ENCODE data around the gene ANKRD62. TPM values are rescaled to one million over a fixed set of nuclear protein-coding genes. Genes with fewer than 3 reads are reported as not detected.

Gene ANKRD62
- total RNA-seq (2014; rRNA removed; shearing (Covaris generic)): not detected in 2 replicates

GRCh38 chr18:12093520-12094257 lies at the start of gene ANKRD62:
Gene ANKRD62 (plus strand): TSS chr18:12093843. CDS start chr18:12094018, 175 bp downstream.
- no peak for DNase-seq (ENCODE audit: low read depth)

DNA sequence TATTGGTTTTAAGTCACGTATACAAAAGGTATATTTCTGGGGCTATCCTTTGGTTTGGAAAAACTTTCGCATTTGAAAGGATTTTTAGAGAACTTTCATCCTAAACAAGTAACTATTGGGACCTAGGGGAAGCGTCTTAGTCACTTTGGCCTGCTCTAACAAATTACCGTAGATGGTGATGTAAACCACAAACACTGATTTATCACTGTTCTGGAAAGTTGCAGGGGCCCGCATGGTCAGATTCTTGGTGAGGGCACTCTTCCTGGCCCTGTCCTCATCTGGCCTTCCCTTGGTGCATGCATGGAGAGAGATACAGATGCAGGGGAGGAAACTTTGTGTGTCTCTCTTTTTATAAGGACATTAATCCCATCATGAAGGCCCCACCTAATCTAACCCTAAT lies 49.1 kb upstream of the ANKRD62 start:
- DNase-seq (ENCODE audit: low read depth): peak; percentile 68

- no peak for DNase-seq (ENCODE audit: low read depth)
Observed at GRCh38 chr18:12046046-12046750, 47.4 kb upstream of the ANKRD62 start.

GRCh38 chr18:12046751-12047335 lies 46.8 kb upstream of the ANKRD62 start:
- peak; percentile 12 for DNase-seq (ENCODE audit: low read depth)

DNA sequence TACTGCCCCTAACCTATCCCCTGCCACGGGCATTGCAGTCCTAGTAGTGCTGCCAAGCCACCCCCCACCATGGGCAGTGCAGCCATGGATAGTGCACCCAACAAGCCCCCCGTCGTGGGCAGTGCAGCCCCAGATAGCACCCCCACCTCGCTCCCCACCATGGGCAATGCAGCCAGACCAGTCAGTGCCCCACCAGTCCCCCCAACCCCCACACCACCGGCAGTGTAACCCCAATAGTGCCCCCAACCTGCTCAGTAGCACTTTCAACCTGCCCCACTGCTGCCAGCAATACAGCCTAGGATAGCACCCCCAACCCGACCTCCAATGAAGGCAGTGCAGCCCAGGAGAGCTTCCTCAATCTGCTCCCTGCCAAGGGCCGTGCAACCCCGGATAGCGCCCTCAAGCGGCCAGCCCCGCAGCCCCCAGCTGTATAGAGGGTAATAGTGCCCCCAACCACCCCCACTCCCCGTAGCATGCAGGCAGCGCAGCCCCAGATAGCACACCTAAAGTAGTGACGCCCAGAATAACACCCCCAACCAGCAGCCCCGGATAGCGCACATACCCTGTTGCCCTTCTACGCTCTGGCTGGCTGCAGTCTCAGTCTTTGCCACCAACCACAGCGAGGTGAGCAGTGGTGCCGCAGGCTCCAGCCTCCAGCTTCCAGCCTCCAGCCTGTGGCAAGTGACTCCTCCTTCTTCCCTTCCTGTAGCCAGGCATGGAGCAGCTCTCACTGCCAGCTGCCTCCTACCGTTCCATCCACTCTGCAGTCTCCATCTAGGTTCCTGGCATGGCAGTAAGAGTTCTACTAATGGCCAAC lies 45.4 kb upstream of the ANKRD62 start:
- no peak for DNase-seq (ENCODE audit: low read depth)

DNA sequence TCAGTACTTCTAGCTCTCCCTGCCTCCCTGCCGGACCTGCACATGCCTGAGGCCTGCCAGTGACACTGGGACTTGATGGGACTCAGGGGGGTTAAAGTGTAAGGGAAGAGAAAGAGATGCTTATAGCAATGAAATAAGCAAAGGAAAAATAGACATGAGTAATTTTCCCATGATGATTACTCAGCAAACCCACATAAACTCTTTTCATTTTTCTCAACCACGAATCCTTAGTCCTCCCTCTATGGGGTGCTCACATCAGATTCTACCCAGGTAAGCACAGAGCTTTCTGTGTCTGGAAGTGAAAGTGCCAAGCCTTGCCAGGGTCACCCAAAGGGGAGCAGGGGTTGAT lies 44.8 kb upstream of the ANKRD62 start:
- DNase-seq (ENCODE audit: low read depth): peak; percentile 71

DNA sequence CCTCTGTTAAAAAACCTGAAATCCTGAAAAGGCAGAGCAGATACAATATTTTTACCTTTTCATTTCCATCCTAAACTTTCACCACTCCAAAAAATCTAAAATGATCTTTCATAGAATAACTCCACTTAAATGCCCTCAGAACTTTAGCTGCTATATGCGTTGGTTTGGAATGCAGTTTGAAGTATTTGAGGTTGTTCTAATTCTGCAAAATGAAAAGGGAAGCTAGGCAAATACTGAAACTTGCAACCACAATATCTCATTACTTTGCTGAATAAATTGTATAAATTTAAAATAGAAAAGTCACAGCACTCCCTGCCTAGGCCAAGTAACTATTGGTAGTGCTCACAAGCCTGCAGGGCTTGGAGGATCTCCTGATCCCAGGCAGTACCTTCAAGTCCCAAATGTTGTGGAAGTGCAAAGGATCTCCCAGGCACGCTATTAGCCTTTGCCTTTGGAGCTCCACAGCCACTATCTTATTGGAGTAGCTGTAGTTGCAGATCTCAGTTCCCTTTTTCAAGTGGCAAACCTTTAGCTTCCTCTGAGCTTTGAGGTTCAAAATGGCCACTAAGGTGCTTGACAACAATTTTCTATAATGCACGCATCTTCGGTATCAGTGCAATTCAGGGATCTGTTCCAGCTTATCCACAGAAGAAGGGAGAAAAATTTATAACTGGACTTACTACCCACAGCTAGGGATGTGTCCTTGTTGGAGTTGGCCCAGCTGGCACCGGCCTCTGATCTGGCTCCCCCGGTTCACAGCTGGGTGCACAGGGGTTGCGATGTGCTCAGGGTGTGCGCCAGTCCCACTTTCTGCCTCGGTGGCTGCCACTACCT lies 43.4 kb upstream of the ANKRD62 start:
- DNase-seq (ENCODE audit: low read depth): no peak

DNA sequence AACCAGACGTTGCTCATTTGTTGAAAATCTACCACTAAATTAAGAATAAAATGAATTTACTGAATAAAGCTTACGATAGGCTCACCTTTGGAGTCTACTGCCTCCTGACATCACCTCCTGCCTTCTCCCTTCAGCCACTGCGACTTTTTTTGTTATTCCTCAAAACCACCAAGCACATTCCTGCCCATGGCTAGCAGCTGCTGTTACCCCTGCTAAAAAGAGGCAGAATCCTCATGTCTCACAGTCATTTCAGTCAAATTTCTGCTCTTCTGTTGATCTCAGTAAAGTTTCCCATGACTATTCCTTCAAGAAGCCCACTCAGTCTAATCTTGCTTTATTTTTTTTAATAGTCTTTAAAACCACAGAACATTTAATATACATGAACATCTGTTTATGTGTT lies 40.8 kb upstream of the ANKRD62 start:
- no peak for DNase-seq (ENCODE audit: low read depth)

DNA sequence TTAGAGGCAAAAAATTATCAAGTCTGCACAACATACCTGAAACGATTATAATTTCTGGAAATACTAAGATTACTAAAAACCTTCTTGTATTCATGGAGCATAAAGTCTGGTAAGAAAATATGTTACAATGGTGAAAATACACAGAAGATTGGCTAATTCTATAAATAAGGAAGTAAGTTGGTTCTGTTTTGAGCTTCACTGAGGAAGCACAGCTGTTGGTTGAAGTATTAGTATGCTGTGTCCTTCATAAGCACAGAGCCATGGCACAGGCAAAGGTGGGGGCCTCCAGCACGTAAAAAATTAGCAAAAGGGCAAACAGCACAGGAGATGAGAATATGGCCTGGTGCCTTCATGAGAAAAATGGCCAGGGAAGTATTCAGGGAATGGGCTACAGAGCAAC lies 40.4 kb upstream of the ANKRD62 start:
- no peak for DNase-seq (ENCODE audit: low read depth)

DNA sequence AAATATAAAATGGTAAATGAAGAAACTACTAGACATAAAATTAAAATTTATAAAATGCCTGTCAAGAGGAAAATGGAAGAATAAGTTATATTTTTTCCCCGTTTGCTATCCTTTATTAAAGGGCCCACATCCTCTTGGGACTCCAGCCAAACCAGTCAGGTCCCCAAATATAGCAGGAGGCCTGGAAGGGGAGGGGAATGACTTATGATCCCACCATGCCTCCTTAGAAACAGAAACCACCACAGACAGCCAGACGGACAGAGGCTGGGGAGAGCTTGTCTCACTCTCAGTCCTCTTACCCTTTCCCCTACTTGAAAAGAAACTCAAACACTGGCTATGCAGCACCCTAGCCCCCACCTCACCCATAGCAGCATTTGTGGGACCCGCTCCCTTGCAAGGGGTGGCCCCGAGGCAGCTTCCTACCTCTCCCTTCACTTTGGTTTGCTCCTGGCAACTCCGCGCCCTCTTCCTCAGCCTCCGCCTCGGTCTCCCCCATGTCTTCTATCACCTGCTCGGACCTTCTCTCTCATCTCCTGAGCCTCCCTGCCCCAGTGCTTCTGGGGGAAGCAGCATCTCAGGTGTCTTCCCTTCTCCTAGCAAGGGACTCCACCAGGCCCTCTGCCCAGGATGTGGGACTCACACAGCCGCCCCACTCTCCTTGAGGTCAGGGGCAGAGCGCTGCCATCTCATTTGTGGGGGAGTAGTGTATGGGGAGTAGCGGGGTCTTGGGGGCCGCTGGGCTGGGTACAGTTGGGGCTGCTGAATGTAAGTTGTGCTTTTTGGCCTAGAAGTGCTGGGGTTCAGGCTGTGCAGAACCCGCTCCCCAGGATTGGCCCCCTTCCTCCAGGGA lies 37.4 kb upstream of the ANKRD62 start:
- DNase-seq (ENCODE audit: low read depth): no peak

DNA sequence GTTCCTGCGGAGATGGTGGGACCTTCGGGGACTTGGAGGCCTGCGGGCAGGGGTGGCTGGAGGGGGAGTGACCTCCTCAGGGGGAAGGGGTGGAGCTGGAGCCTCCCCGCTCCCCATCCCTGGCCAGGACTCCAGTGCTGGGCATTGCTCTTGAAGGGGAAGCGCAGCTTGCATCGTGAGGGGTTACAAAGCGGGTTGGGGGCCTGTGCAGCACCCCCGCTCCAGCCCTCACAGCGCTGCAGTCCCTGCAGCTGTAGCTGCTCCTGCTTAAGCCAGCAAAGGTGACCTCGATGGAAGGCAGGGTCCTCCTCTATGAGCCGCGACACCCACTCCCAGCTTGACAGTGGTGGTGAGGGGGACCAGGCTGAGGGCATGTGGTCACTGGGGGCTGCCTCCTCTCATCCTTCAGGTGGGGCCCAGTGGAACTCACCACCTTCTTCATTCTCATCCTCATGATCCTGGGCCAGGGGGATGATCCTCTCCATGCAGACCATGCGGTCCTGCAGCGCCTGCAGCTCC lies 36.7 kb upstream of the ANKRD62 start:
- DNase-seq (ENCODE audit: low read depth): no peak

DNA sequence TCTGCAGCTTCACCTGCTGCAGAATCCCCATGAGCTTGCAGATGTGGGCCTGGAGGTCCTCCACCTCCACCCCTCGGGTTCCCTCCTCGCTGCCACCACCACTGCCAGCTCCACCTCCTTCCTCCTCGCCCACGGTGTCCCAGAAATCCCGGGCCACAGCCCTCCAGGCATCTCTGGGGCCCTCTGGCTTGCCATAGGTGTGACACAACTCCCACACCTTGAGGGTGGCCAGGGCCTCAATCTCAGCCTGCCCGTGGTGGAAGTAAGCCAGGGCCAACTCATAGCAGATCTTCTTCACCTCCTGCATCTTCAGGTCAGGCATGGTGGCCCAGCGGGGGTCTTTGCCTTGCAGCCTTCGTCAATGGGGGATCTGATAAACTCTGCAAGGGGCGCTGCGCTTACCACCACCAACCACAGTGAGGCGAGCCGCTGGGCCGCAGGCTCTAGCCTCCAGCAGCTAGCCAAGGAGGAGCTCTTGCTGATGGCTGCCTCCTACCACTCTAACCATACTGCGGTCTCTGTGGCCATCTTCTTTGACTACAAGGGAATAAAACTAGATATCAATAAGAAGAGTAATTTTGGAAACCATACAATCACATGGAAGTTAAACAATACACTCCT lies 36.1 kb upstream of the ANKRD62 start:
- DNase-seq (ENCODE audit: low read depth): no peak

DNA sequence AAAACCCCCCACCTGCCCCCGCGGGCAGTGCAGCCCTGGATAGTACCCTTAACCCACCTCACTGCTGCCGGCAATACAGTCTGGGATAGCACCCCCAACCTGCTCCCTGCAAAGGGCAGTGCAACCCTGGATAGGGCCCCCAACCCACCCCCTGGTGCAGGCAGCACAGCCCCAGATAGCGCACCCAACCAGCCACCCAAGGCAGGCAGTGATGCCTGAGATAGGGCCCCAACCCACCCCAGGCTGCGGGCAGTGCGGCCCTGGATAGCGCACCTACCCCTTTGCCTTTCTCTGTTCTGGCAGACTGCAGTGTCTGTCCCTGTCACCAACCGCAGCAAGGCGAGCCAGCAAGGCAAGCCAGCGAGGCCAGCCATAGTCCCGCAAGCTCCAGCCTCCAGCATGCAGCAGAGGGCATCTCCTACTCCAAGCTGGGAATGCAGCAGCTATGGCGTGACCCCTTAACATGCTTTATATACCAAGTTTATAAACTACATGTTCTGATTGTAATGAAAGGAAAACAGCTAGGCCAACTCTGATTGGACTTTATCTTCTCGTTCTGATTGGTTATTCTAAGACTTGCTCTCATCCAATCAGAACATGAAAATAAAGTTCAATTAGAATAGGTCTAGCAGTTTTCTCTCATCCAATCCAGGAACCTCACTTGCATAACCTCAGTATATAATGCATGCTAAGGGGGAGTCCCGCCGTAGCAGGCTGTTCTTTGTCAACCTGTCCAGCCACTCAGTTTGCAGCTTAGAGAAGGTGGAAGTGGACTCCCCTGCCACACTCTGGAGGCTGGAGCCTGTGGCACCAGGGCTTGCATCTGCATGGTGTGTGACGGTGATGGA lies 34.1 kb upstream of the ANKRD62 start:
- no peak for DNase-seq (ENCODE audit: low read depth)

- DNase-seq (ENCODE audit: low read depth): peak; percentile 56
Observed at GRCh38 chr18:12060182-12060870, 33.3 kb upstream of the ANKRD62 start.

DNA sequence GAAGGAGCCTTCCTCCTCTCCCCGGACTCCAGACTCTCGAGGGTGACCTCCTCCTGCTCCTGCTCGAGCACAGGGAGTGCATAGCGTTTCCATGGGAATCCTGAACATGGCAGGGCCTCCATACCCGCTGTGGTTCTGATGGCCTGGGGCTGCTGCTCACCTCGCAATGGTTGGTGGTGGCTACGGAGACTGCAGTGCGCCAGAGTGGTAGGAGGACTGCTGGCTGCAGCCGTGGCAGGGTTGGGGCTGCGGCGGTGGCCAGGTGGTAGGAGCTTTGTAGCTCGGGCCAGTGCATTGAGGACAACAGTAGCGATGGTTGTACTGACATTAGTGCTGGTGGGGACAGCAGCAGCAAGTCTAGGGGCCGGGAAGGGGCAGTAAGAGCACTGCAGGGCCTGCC lies 32.0 kb upstream of the ANKRD62 start:
- no peak for DNase-seq (ENCODE audit: low read depth)

DNA sequence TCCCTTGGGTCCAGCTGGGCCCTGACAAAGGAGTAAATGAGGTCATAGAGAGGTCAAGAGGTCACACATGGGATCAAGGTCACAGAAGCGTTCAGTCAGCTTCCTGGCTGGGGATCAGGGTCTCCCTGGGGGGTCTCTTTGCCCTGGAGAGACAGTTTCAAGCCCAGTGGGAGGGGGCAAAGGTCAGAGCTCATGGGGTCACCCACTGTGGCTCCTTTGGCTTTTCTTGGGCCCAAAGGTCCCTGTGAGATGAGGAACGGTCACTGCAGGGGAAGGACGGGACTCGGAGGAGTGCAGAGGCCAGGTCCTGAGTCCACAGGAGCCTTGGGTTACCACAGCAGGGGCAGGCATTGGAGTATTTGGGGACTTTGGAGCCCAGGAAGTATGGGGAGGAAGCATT lies 30.7 kb upstream of the ANKRD62 start:
- no peak for DNase-seq (ENCODE audit: low read depth)

DNA sequence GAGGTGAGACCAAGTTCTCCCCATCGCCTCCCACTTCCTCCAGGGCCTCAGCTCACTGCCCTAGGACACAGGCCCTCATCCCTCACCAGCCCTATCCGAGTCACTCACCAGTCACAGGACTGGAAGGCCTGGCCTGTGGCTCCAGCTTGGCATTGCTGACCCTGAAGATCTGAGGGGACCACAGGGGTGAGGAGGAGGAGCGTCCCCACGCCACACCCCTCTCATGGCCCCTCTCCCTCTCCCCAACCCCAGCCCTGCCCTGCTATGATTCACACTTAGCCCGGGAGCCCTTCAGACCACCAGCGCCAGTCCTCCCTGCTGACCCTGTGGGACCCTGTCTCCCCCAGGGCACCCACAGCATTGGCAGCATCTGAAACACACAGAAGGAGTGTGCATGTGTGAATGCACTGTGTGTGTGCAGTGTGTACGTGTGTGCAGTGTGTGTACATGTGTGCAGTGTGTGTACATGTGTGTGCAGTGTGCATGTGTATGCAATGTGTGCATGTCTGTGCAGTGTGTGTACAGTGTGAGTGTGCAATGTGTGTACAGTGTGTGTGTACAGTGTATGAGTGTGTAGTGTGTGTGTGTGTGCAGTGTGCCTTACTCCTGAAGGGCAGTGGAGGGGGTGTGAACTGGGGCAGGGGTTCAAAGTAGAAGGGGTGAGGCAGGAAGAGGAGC lies 29.4 kb upstream of the ANKRD62 start:
- DNase-seq (ENCODE audit: low read depth): no peak

DNA sequence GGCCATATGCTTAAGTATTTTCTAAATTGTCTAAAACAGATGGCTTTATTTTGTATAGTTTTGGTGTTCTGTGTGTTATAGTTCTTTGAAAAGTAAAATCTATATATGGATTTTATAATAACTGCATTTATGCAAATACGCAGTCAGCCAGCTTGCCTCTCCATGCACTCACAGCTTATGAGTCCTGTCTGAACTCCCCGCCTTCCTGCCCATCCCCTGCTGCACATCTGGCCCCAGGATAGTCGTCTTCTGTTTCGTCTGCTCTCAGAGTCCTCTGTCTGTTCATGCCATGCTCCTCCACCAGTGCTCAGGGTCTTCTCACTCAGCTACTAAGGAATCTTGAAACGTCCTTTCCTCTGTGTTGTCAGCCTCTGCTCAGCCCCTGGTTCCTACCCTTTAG lies 28.2 kb upstream of the ANKRD62 start:
- DNase-seq (ENCODE audit: low read depth): no peak

Measured in M059J (cell line).